H54 (cell line): ENCODE data around the gene EEF1AKMT3.
A peak's percentile ranks its signal among the peaks of the same experiment; 100 is the strongest.

Experiments used
- DNase-seq: peaks from one replicate; pipeline ENCODE4 v3.0.0; 2011; ENCODE audit warnings: low spot score, mixed read lengths; ENCODE audit not compliant: insufficient read length
- FAIRE-seq: peaks from 3 replicates; lab custom pipeline; 2011; peaks lifted over from hg19 to GRCh38; lab: Jason Lieb, UNC
- POLR2A ChIP-seq: IDR thresholded peaks from 2 replicates; pipeline ENCODE4 v1.6.1; 2011; ENCODE audit warnings: low read depth, mild to moderate bottlenecking, low read length

The EEF1AKMT3 gene

GRCh38 chr12:57760347-57760982 is 11.9 kb upstream of the EEF1AKMT3 start:
- FAIRE-seq (no peak), DNase-seq (no peak)
- TF ChIP-seq POLR2A: no peak

- FAIRE-seq (no peak), DNase-seq (no peak)
- TF ChIP-seq POLR2A: no peak
These were observed 10.9 kb upstream of the EEF1AKMT3 start for GRCh38 chr12:57761391-57761998.

GRCh38 chr12:57762463-57762862 is 10.0 kb upstream of the EEF1AKMT3 start:
- DNase-seq (no peak), FAIRE-seq (no peak)
- TF ChIP-seq POLR2A: no peak

GRCh38 chr12:57763881-57764661 is 8.3 kb upstream of the EEF1AKMT3 start:
- DNase-seq: no peak
- no peak for TF ChIP-seq POLR2A
- FAIRE-seq: no peak

GRCh38 chr12:57764662-57765002 is 7.8 kb upstream of the EEF1AKMT3 start:
- DNase-seq (no peak), FAIRE-seq (no peak)
- no peak for TF ChIP-seq POLR2A

GRCh38 chr12:57765003-57765697 is 7.3 kb upstream of the EEF1AKMT3 start:
- no peak for TF ChIP-seq POLR2A
- FAIRE-seq (no peak), DNase-seq (no peak)

GRCh38 chr12:57765698-57766463 is 6.5 kb upstream of the EEF1AKMT3 start:
- DNase-seq (no peak), FAIRE-seq (no peak)
- no peak for TF ChIP-seq POLR2A

- no peak for DNase-seq
- no peak for TF ChIP-seq POLR2A
- no peak for FAIRE-seq
These were observed 5.7 kb upstream of the EEF1AKMT3 start, which contains the start of gene CYP27B1 for GRCh38 chr12:57766464-57767304. Gene CYP27B1 (minus strand): TSS chr12:57767078. CDS start chr12:57767041, 37 bp downstream.

GRCh38 chr12:57767305-57767698 is 5.1 kb upstream of the EEF1AKMT3 start:
- no peak for FAIRE-seq
- TF ChIP-seq POLR2A: no peak
- no peak for DNase-seq

GRCh38 chr12:57767876-57768275 is 4.5 kb upstream of the EEF1AKMT3 start:
- FAIRE-seq (no peak), DNase-seq (no peak)
- TF ChIP-seq POLR2A: no peak

GRCh38 chr12:57769594-57769993 is 2.8 kb upstream of the EEF1AKMT3 start:
- no peak for TF ChIP-seq POLR2A
- DNase-seq: no peak
- no peak for FAIRE-seq

- no peak for DNase-seq
- FAIRE-seq: no peak
- TF ChIP-seq POLR2A: no peak
These were observed 1.7 kb upstream of the EEF1AKMT3 start for GRCh38 chr12:57770734-57771133.

- no peak for TF ChIP-seq POLR2A
- peak; percentile 93 for DNase-seq
- no peak for FAIRE-seq
These were observed 1.1 kb upstream of the EEF1AKMT3 start for GRCh38 chr12:57771236-57771872.
